M059J (cell line): ENCODE results near the gene ITPKB. TPM values are rescaled to one million over a fixed set of nuclear protein-coding genes. Genes with fewer than 3 reads are reported as not detected.
A peak's percentile ranks its signal among the peaks of the same experiment; 100 is the strongest.

Source experiments
- DNase-seq: peaks from one replicate; pipeline ENCODE4 v3.0.0-alpha.2; 2012; ENCODE audit warnings: low read depth
- total RNA-seq: library from RNA; depleted of rRNA; stranded (reverse); fragments of >200 nt; shearing (Covaris generic); gene quantifications from 2 replicates; pipeline ENCODE4 v1.2.3, GENCODE V29; 2014

The ITPKB gene
- total RNA-seq, 1 experiment from 2014 or later = 6.1 TPM

DNA sequence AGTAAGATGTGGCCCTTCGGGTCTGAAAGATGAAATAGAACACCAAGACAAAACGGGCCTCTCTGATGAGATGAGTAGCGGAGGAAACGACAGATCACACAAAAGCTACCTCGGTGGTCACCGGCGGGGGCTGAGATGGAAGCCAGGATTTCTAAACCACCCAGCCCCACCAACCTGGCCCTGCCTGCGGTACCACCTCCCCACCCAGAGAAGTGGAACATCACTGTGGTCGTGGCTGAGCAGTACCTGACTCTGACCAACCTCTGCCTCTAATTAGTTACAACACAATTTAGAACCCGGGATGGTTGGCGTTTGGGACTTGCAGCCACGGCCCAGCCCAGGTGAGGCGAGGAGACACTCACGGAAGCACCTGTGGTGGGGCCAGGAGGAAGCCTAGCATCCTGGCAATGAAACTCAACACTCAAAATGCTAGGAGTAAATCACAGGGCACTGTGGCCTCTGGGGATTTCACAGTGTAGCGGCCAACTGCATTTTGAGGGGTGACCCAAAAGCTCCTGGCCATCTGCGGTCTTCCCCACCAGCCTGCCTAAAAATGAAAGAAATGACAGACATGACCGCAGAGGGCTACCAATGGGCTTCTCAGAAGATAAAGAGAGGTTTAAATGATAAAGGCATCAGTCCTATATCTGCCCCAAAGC, 73.4 kb downstream of the ITPKB start:
- DNase-seq = no peak

DNA sequence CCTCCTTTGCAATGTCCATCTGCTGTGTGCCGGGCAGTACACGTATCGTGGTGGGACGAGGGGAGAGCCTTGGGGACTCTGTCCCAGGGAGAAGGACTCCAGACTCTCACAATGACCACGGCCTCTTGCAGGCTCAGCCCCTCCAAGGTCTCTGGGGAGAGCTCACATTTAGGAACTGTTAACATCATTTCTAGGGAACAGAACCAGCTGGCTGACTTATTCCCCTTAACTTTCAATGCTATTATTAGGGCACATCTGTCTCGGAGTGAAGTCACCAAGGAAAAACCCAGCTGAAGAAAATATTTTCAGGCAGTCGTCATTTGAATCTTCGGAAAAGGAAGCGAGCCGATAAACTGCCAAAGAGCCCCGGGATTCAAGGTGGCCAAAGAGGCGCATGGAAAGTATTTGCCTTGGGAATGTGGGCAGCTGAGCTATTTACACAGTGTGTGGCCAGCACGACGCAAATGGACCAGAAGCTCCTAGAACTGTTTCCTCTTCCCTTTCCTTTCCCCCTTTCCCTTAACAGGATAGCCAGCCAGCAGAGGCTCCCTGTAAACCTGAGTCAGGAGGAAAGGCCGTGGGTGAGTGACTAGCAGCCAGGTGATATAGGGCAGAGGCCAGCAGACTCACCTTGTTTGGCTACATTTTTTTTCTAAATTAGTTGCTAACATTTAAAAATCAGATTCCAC, 74.5 kb downstream of the ITPKB start:
- peak; percentile 32 for DNase-seq

DNA sequence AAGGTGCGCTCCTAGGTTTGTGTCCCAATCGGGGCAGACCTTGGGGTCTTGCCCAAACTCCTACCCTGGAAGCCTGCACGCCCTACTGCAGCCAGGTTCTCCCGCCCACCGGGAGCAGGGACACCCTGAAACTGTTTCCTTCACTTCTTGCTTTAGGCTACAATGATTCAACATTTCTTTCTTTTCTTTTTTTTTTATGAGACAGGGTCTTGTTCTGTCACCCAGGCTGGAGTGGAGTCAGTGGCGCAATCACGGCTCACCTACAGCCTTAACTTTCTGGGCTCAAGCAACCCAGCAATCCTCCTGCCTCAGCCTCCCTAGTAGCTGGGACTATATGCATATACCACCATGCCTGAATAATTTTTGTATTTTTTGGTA, 75.8 kb downstream of the ITPKB start:
- DNase-seq = no peak

DNA sequence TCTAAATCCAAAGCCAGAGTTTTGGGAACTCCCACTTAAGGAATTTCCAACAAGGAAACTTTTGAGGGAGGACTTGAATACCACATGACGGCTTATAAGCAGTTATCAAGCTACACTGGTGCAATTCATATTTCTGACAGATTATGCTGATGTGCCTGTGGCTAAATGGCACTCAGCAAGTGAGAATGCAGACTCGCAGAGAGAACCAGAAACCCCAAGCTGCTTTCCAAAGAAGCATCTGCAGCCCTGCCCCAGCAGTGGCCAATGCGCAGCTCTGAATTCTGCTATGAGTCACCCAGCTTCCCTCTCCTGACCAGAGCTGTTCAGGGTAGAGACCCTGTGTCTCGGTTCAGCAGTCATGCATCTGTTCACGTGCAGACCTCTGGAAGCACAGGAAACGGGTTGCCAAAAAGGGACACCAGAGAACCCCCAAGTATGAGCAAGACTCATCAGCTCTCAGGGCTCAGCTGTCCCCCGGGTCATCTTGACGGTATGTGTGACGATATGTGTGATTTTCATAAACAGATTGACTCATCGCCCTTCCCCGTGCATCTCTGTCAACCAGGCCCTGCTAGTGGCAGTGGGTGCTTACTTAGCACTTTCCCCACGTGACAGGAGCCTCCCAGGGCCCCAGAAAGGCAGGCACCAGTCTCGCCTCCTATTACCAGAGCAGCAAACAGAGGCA, 76.3 kb downstream of the ITPKB start:
- DNase-seq = peak; percentile 98

DNA sequence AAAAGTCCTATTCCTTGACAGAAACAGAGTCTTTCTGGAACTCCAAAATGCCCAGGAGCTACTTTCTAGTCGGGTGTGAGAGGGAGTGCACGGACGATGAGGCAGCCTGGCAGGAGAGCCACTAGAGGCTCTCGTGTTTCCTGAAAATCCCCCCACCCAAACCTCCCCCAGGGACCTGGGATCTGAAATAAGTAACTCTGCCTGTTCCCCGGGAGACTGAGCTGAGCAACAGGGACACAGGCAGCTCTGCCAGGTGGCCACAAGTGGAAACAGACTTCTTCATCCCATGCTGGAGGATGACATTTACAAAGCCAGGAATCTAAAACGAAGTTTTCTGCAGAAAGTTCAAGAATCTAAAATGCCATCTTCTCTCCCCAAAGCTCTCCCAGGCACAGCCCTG, 77.1 kb downstream of the ITPKB start:
- DNase-seq = no peak

DNA sequence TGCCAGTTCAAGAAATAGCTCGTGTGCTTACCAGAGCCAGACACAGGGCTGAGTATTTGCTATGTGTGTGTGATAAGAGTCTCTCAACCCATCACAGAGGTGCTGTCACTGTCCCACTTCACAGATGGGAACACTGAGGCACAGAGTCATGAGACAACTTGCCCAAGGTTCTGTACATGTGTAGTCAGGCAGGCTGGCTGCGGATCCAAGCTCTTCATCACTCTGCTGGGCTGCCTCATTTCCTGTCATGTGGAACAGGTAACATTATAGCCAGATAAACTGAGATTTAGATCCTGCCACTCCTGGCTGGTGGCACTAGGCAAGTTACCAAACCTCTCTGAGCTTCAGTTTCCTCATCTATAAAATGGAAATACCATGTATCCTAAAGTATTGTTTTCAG, 77.8 kb downstream of the ITPKB start:
- no peak for DNase-seq

DNA sequence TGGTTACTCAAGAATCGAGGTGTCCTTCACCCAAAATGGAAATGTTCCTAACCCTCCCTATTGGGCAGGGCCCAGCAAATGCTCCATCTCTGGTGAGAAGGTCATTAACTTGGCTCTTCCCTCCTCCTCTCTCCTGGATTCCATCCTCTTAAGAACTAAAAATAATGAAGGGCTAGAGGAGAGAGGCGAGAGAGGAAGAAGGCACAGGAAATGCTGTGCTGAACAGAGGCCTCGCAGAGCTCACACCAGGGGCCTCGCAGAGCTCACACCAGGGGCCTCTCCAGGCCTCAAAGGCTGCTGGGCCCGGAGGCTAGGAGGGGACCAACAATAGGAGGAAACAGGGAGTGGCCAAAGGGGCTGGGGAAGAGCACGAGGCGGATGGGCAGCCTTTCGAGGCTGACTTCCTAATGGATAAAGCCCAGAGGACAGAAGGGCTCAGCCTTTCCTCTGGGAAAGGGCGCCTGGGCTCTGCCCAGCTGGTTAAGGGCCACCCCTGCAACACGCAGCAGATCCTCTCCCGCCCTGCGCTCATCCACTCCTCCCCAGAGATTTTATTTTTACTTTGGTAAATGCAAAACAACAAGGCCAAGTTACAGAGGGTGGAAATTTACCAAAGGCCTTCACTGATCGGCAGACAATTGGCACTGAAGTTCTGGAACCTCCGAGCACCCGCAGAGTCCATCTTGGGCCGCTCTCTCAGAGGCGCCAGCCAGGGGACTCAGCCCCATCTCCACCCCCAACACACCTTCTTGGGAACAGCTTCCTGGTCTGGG, 78.5 kb downstream of the ITPKB start:
- no peak for DNase-seq

DNA sequence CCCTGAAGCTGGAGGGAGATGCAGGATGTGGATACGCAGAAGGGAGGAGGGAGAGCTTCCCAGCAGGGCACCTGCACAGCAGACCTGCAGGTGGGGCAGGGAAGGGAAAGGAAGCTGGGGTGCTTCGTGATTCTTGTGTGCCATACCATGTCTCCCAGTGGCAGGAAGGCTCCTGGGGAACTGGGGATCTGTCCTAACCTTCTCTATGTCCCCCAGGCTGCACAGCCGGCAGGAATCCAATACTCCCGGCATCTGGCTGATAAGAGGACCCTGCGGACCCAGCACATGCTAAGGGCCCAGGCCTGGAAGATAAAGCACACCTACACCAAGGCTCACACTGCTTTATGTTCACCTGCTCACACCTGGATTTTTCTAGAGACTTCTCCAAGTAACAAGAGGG, 79.4 kb downstream of the ITPKB start:
- DNase-seq = no peak

DNA sequence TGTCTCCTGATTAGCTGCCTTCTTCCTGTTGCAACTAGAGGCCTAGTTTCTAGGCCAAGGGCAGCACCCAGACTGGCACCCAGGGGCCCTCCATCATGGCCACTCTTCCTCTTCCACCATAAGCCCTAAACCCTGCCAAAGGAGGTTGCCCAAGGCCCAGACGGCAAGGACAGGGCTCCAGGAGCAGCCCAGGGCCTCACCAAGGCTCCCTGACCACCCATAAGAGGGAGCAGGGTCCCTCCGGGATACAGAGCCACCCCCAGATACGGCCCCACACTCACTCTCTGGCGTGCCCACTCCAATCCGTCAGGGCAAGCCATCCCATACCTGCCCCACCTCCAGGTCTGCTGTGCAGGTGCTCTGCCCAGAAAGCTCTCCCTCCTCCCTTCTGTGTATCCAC, 79.9 kb downstream of the ITPKB start:
- DNase-seq = no peak

DNA sequence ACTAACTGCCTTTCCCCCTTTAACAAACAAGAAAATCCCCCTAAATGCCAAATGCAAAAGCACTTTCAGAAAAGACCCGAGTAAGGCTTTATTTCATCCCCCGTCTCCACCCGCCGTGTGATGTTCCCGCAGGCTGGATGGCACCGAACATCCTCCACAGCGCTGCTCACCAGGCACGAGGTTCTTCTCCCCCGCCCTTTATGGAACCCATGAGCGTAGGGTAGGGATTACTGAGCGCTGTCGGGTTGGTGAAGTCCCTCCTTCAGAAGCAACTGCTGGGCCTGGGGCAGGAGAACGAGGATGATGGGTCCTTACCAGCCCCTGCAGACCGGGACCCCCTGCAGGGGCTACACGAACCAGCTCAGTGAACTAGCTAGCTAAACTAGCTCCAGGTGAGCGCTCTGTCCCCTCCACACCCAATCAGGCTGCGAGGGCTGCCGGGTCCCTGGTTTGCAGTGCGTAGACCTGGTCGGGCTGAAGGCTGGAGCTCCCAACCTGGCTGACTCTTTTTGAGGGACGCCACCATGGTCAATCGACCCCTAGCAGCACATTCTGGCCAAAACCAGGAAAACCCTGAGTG, 80.4 kb downstream of the ITPKB start:
- DNase-seq = no peak

DNA sequence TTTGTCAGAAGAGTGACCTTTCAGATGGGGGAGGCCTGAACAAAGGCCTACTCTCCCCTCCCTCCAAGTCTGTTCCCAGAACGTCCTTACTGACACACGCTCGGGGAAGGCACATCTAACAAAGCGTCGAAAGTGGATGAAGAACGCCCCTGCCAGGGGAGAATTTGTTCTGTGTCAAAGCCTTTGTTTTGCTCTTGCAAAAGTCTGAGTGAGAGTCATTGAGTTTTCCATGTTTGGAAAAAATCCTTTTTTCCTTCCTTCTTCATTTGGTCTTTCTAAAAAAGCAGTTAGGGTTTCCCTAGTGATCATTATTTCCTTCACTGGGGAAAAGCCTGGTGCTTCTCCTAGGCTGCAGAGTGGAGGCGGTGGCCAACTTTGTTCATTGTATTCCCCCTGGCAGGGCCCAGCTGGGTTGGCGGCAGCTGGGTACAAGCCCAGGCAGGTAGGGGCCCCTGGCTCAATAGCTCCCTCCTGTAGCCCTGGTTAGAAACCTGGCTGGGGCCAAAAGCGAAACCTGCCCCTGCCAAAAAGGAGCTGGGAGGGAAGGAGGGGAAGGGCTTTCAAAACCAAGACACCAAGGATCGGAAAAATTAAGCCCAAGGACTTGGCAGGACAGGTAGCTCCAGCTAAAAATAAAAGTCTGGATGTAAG, 81.1 kb downstream of the ITPKB start:
- no peak for DNase-seq

DNA sequence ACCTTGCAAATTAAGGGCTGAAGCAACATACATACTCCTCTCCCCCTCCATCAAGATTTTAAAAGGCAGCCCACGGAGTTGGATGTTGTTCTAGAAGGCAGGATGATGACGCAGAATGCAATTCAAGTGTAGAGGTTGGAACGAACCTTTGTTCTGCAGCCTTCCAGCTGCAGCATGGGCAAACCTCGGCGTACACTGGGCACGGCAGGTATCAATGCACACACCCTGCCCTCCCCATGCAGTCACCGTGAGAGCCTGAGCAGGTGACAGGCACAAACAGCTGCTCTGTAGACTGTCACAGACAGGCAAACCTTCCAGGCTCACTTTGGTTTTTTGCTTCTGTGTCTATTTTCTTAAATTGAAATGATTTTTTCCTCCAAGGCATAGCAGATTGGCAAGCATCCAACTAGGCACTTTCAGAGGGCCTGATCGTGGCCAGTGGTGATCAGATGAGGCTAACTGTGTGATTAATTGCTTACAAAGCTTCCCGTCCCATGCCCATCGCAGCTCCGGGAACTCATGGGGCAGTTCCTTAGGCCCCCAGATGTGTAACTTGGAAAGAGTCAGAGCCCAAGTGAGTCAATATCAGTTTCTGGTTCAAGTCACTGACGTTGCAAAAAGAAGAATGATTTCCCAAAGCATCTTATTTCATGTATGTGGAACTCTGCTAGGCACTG, 82.3 kb downstream of the ITPKB start:
- DNase-seq = peak; percentile 72

DNA sequence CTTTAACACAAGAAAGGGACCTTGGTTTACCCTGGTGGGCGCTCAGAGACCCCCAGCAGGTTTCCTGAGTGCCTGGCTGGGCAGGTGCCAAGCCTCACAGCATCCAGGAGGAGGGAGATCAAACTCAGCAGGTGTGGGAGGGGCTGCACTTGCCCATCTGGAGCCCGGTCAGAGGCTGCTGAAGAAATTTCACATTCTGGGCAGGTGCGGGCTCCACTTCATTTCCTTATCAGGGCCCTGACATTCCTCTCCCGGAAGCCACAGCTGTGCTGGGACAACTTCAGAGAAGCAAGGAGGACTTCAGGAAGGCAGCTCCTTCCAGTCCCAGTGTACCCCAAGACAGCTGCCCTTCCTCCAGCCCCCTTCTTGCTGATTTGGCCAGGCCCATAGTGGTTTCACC, 82.9 kb downstream of the ITPKB start:
- no peak for DNase-seq

DNA sequence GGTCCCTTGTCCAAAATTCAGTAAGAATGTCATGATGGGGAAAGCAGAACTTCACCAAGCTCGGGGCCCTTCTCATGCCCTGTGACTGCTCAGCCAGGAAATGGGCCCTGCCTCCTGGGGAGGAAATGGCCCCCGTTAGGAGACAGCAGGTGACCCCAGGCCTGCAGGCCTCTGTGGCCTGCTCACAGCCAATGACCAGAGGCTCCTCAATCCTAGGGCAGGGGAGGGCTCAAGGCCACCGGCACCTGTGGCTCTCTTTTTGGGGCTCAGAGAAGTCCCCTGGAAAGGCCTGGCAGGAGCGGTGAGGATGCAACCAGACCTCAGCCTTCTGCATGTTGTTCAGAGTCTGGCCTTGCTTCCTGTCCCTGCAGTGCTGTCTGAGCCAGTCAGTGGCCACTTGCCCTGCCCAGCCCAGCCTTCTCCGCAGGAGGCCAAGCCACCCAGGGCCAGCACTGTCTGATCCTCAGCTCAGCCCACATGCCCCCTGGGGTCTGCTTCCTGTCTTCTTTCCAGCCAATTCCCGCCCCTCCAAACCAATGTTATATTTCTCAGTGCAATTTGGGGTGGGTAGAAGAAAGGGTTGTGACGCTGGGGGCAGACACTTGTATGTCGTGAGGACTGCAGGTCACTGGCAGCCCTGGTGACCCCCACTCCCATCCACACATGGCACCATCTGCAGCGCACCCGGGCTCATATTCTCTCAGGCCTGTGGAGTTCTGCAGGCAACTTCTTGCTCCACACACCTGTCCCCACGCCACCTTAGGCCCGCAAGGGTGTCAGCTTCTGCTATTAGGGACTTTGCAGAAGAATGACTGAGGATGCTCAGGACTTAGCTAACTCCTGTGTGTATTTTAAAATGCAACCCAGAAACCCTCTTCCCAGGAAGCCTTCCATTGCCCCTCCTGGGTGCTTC, 83.6 kb downstream of the ITPKB start:
- DNase-seq = peak; percentile 47

DNA sequence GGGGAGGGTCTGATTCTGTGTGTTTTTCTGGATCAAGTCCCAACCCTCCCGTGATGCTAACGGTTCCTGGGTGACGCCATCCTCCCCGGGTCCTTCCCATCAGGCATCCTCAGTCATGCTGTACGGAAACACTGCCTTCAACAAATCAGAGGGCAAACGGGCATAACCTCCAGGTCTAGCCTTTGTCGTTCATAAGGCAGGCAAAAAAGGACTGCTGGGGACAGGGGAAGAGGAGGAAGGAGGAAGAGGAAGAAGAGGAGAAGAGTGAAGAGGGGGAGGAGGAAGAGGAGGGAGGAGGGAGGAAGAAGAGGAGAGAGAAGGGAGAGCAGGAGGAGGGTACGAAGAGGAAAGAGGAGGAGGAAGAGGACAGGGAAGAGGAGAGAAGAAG, 84.4 kb downstream of the ITPKB start:
- no peak for DNase-seq

DNA sequence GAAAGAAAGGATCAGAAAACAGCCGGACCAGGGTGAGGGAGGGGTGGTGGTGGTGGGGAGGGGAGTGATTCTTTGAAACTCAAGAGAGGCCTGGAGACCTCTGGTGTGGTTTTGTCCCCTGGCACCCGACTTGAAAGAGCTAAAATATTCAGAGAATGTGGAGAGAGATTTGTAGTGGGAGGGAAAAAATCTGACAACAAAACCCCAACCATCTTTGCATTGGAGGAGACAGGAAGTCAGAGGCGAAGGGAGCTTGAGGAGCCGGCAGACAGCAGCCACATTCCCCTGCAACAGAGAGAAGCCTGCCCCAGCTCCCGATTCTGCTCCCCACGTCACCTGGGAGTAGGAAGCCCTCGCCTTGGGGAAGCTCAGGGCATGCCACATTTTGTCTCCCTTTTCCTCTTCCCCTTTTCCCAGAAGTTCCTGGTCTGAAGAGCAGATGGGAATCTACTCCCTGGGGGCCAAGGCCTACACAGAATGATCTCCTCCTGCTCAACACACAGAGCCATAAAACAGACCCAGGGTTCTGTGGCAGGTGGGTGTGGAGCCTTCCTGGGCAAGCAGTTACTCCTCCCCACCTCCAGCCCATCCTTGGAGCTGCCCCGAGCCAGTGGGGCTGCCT, 84.9 kb downstream of the ITPKB start:
- peak; percentile 64 for DNase-seq

DNA sequence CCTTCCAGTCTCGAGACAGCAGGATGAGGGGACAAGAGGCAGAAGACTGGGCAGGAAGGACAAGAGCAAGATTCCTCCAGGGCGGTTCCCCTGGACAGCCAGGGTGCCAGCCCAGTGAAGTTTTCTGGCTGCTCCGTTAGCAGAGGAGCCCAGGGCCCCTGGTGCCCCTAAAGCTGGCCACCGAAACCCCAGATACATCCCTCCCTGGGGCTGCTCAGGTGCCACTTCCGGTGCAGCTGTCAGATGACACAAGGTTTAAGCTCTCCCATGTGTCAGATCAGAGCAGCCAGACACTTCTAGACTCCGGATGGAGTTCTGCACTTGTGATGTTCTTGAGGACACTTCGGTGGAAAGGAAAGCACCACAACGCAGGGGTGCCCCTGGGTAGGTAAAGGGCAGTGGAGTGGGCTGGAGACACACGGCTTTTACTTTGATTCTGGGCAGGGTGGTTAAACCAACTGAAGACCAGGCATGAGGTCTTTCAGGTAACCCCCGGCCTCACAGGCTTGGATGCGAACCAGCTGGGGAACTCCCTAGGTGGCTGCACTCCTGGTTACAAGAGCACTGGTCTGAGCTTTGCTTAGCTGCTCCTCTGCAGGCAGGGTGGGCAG, 85.7 kb downstream of the ITPKB start:
- no peak for DNase-seq

DNA sequence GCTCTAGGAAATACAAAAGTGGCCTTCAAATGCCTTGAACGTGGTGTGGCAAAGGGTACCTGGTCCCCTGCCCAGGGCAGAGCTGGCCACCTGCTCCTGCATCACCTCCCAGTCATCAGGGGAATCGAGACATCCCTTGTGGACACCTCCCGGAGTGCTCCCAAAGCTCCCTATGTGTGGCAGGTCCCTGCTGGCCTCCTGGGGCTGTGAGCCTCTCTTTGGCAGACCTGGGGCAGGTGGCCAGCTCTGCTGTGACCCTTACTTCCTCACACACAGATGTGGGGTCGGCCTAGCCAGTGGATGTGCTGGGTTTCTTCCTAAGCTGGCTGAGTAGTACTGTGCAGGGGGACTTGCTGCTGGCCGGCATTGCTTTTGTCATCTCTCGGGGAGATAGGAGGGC, 86.5 kb downstream of the ITPKB start:
- DNase-seq = no peak

DNA sequence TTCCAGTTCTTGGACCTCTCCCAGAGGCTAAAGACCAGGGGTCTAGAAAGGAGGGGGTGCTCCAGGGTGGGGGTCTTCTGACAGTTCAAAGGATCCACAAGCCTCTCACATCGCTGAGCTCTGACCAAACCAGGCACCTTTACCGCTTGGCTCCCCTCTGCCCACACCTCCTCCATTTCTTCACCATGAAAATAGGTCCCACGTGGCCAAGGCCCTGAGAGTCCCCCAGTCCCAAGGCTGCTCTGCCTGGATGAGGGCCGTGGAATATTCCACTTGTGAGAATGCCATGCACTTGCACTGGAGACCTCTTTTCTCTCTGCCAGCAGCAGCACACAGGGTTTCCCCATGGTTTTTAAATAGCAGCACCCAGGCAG, 87.4 kb downstream of the ITPKB start:
- DNase-seq = no peak
